ENCODE results near the gene TRIM58. TPM values are rescaled to one million over a fixed set of nuclear protein-coding genes. Genes with fewer than 3 reads are reported as not detected.

Gene TRIM58
- total RNA-seq, 4 donors from 2014 or later: 0.42 to 7.3 (median 1.9) TPM

DNA sequence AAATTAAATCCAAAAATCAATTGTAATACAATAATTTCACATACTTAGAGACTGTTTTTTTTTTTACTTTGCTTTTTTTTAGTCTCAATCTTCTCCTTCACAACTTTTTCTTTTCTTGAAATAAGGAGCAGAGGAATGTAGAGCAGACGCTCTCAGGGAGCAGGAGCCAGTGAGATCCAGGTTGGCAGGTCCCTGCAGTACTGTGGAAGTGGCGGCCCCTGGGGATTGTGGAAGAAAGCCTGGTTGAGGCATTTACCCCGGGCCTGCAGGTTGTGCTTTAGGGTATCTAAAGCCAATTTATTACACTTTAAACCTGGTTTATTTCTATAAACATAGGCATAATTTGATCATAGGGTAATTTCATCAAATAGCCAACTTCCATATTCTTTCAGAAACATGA is 67.0 kb downstream of the TRIM58 start:
- H3K27me3 ChIP-seq: no peaks in the 10 kb centered on the region

DNA sequence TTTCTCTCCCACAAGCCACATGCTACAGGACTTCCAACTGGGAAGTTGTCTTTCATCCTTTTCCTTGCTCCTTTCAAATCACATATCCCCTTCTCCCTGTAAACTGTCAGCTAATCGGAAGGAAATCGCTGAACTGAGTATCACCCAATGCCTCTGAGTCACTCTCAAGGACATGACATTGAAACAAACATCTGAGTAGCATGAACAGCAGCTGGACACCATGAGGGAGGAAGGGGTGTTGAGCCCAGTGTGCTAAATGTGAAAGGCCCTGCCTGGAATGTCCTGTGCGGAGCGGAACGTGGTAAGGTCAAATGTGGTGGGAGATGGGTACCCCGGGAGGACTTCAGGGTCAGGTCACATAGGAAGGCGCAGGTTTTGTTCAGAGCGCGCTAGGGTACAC is 67.9 kb downstream of the TRIM58 start, which contains the start of gene OR2AJ1:
Gene OR2AJ1 (plus strand): TSS at position 22 of the 400 bp plus-strand sequence. CDS start 8,880 bp downstream, outside the sequence.
- no peak for DNase-seq (ENCODE audit: extremely low spot score)
- WGBS: 83% methylated on average over 9 of the region's 9 CpGs
- no peaks in the 10 kb centered on the region for H3K4me1 ChIP-seq
- no peaks in the 10 kb centered on the region for H3K27me3 ChIP-seq
- H3K4me3 ChIP-seq: no peak within 1 kb of the TSS
- H3K36me3 ChIP-seq: no peaks in the 10 kb centered on the region
- no peak for TF ChIP-seq POLR2AphosphoS5 (IDR thresholded peaks at IDR 0.05)
- TF ChIP-seq, protein P1, sequence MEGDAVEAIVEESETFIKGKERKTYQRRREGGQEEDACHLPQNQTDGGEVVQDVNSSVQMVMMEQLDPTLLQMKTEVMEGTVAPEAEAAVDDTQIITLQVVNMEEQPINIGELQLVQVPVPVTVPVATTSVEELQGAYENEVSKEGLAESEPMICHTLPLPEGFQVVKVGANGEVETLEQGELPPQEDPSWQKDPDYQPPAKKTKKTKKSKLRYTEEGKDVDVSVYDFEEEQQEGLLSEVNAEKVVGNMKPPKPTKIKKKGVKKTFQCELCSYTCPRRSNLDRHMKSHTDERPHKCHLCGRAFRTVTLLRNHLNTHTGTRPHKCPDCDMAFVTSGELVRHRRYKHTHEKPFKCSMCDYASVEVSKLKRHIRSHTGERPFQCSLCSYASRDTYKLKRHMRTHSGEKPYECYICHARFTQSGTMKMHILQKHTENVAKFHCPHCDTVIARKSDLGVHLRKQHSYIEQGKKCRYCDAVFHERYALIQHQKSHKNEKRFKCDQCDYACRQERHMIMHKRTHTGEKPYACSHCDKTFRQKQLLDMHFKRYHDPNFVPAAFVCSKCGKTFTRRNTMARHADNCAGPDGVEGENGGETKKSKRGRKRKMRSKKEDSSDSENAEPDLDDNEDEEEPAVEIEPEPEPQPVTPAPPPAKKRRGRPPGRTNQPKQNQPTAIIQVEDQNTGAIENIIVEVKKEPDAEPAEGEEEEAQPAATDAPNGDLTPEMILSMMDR (IDR thresholded peaks at IDR 0.05): no peak
- no peak for TF ChIP-seq POLR2A (IDR thresholded peaks at IDR 0.05; ENCODE audit: low read depth)
- TF ChIP-seq EP300 (IDR thresholded peaks at IDR 0.05): no peak
- intact Hi-C loops (cut with DNase I): no loop called here
- no peak within 1 kb of the TSS for H3K27ac ChIP-seq (replicated peaks in 1 of 4)
- no peaks in the 10 kb centered on the region for H3K9me3 ChIP-seq

More for the DNA sequence above, 67.0 kb downstream of the TRIM58 start:
- DNase-seq (ENCODE audit: extremely low spot score): no peak
- Histone ChIP-seq H3K36me3 (no peaks in the 10 kb centered on the region), H3K4me3 (no peak overlapping the region), H3K27ac (replicated peaks in 1 of 4) (no peak overlapping the region), H3K9me3 (no peaks in the 10 kb centered on the region), H3K4me1 (no peaks in the 10 kb centered on the region)
- intact Hi-C loops (cut with DNase I): no loop called here
- 66% methylated on average over 3 of the region's 3 CpGs for WGBS
- no peak for TF ChIP-seq POLR2A (IDR thresholded peaks at IDR 0.05; ENCODE audit: low read depth)
- TF ChIP-seq POLR2AphosphoS5 (IDR thresholded peaks at IDR 0.05): no peak
- TF ChIP-seq, protein P1 (IDR thresholded peaks at IDR 0.05): no peak
- TF ChIP-seq EP300 (IDR thresholded peaks at IDR 0.05): no peak

Other genes starting within 250 kb of the TRIM58 start
- gene OR13G1, start 177.4 kb upstream of the TRIM58 start, total RNA-seq: not detected
- not detected for gene OR6F1, start 140.5 kb upstream of the TRIM58 start, total RNA-seq
- not detected for gene OR14K1, start 118.6 kb upstream of the TRIM58 start, total RNA-seq
- not detected for gene OR14A2, start 109.0 kb upstream of the TRIM58 start, total RNA-seq
- not detected for gene OR1C1, start 96.6 kb upstream of the TRIM58 start, total RNA-seq
- gene OR14A16, start 33.1 kb upstream of the TRIM58 start, total RNA-seq: not detected
- gene OR11L1, start 15.3 kb upstream of the TRIM58 start, total RNA-seq: not detected
- 1 to 10 TPM in 1 of 4 donors, under 1 TPM in 2, not detected in 1; 0.34 to 1.9 (median 0.83) TPM for gene OR2W3, start 38.4 kb downstream of the TRIM58 start, total RNA-seq
- not detected for gene OR2T8, start 63.1 kb downstream of the TRIM58 start, total RNA-seq
- not detected for gene OR2AJ1, start 67.7 kb downstream of the TRIM58 start, total RNA-seq
- gene OR2L8, start 91.7 kb downstream of the TRIM58 start, total RNA-seq: not detected
- not detected for gene OR2AK2, start 108.0 kb downstream of the TRIM58 start, total RNA-seq
- not detected for gene OR2L5, start 156.5 kb downstream of the TRIM58 start, total RNA-seq
- gene OR2L2, start 172.9 kb downstream of the TRIM58 start, total RNA-seq: not detected
- not detected for gene OR2L3, start 189.6 kb downstream of the TRIM58 start, total RNA-seq
- gene OR2L13, start 238.0 kb downstream of the TRIM58 start, total RNA-seq: not detected

Data from esophagus muscularis mucosa (tissue), 4 donors.